Endodermal cell (in vitro differentiated cells): Measurements from ENCODE around the gene ITK. TPM values are rescaled to one million over a fixed set of nuclear protein-coding genes. Genes with fewer than 3 reads are reported as not detected.

ENCODE experiments used
- DNase-seq: peaks from one replicate; pipeline ENCODE4 v3.0.0-alpha.2; 2017
- H3K27ac ChIP-seq: 2 replicates; pipeline ENCODE4 v1.5.1; 2013; ENCODE audit warnings: mild to moderate bottlenecking, low read depth, low read length, moderate library complexity
- H3K27me3 ChIP-seq: 2 replicates; pipeline ENCODE4 v1.6.1; 2013; ENCODE audit warnings: mild to moderate bottlenecking, low read length, moderate library complexity; ENCODE audit not compliant: insufficient read depth, control insufficient read depth, poor library complexity, severe bottlenecking
- H3K36me3 ChIP-seq: 2 replicates; pipeline ENCODE4 v1.7.0; 2013; ENCODE audit warnings: mild to moderate bottlenecking, low read length, moderate library complexity; ENCODE audit not compliant: control insufficient read depth, insufficient read depth
- H3K4me1 ChIP-seq: one replicate; pipeline ENCODE4 v1.7.0; 2013; ENCODE audit warnings: low read length; ENCODE audit not compliant: control insufficient read depth, insufficient read depth
- H3K4me3 ChIP-seq: 2 replicates; pipeline ENCODE4 v1.5.1; 2013; ENCODE audit warnings: mild to moderate bottlenecking, low read length, moderate library complexity
- H3K9ac ChIP-seq: 2 replicates; pipeline ENCODE4 v1.6.1; 2013; ENCODE audit warnings: mild to moderate bottlenecking, low read length, moderate library complexity; ENCODE audit not compliant: poor library complexity, severe bottlenecking; ENCODE audit errors: extremely low read depth
- H3K9me3 ChIP-seq: 2 replicates; pipeline ENCODE4 v1.6.1; 2013; ENCODE audit warnings: mild to moderate bottlenecking, low read length, moderate library complexity; ENCODE audit not compliant: control insufficient read depth
- H3K27ac Mint-ChIP-seq: 2 replicates; pipeline ENCODE4 v1.8.0; 2020; ENCODE audit warnings: mixed read lengths
- H3K27me3 Mint-ChIP-seq: 2 replicates; pipeline ENCODE4 v1.8.0; 2021; ENCODE audit warnings: mild to moderate bottlenecking, mixed read lengths; ENCODE audit not compliant: insufficient read depth
- H3K36me3 Mint-ChIP-seq: 2 replicates; pipeline ENCODE4 v1.8.0; 2020; ENCODE audit warnings: low read depth, mixed read lengths
- H3K4me1 Mint-ChIP-seq: 2 replicates; pipeline ENCODE4 v1.8.0; 2020; ENCODE audit warnings: mixed read lengths
- H3K4me3 Mint-ChIP-seq: 2 replicates; pipeline ENCODE4 v1.8.0; 2020; ENCODE audit warnings: mild to moderate bottlenecking, moderate library complexity, mixed read lengths
- H3K9me3 Mint-ChIP-seq: 2 replicates; pipeline ENCODE4 v1.8.0; 2020; ENCODE audit warnings: mild to moderate bottlenecking, mixed read lengths
- WGBS, 2 experiments: methylation state at CpG; one replicate each; pipeline versions ENCODE4 v1.1.5 to v1.1.7; 2013; ENCODE audit warnings: missing lambda C conversion rate in 2 of 2, mixed read lengths in 1 of 2; ENCODE audit not compliant: insufficient coverage in 1 of 2, insufficient read length in 1 of 2; 5-methylcytosine and 5-hydroxymethylcytosine counted together
- total RNA-seq, 2 donors: library from RNA; stranded (reverse); fragmentation: NEBNext Ultra II Directional in 1 of 2; extraction: Animal tissue kit (Norgen Biotek cat#: 25700) in 1 of 2; gene quantifications; 2 replicates in 1 of 2; 3 replicates in 1 of 2; pipeline ENCODE4 v1.2.1, GENCODE V29; 2021
- TF ChIP-seq, protein P1 (sequence below): fragments of 200-600 bp; sonication (generic); conservative IDR thresholded peaks from 2 replicates; pipeline ENCODE4 v1.5.0; 2021; ENCODE audit warnings: antibody characterized with exemption, mild to moderate bottlenecking

The ITK gene
- total RNA-seq, 2 donors from 2014 or later: 0.31 to 0.38 TPM

DNA sequence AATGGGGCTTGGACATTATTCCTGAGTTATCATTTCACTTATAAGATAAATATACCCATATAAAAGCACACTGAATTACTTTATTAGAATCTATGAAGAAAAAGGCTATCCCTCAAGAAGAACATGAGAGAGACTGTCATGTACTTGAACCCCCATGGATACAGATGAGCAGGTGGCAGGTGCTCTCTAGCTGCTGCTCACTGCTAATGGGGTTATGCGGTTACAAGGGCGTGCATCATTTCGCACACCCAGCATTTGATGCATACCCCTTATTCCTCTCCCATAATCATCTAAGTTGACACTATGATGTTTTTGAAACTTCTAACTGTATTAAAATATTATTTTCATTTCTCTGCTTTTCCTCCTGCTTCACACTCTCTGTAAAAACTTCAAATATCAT is 16.4 kb downstream of the ITK start:
- WGBS, 2 experiments: 97 to 100% methylated on average over 1 to 3 of the region's 3 CpGs
- no peaks in the 10 kb centered on the region for H3K4me1 ChIP-seq
- DNase-seq: no peak
- no peak overlapping the region for H3K4me3 ChIP-seq
- Mint-ChIP-seq H3K36me3 (no peaks in the 10 kb centered on the region), H3K9me3 (no peaks in the 10 kb centered on the region), H3K4me3 (no peak overlapping the region), H3K4me1 (no peaks in the 10 kb centered on the region), H3K27me3 (peaks cover 2% of the 10 kb centered on the region), H3K27ac (no peak overlapping the region)
- no peaks in the 10 kb centered on the region for H3K9me3 ChIP-seq
- H3K27ac ChIP-seq: no peak overlapping the region
- no peaks in the 10 kb centered on the region for H3K36me3 ChIP-seq
- H3K27me3 ChIP-seq: no peaks in the 10 kb centered on the region
- H3K9ac ChIP-seq: no peak overlapping the region
- TF ChIP-seq, protein P1, sequence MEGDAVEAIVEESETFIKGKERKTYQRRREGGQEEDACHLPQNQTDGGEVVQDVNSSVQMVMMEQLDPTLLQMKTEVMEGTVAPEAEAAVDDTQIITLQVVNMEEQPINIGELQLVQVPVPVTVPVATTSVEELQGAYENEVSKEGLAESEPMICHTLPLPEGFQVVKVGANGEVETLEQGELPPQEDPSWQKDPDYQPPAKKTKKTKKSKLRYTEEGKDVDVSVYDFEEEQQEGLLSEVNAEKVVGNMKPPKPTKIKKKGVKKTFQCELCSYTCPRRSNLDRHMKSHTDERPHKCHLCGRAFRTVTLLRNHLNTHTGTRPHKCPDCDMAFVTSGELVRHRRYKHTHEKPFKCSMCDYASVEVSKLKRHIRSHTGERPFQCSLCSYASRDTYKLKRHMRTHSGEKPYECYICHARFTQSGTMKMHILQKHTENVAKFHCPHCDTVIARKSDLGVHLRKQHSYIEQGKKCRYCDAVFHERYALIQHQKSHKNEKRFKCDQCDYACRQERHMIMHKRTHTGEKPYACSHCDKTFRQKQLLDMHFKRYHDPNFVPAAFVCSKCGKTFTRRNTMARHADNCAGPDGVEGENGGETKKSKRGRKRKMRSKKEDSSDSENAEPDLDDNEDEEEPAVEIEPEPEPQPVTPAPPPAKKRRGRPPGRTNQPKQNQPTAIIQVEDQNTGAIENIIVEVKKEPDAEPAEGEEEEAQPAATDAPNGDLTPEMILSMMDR: no peak

DNA sequence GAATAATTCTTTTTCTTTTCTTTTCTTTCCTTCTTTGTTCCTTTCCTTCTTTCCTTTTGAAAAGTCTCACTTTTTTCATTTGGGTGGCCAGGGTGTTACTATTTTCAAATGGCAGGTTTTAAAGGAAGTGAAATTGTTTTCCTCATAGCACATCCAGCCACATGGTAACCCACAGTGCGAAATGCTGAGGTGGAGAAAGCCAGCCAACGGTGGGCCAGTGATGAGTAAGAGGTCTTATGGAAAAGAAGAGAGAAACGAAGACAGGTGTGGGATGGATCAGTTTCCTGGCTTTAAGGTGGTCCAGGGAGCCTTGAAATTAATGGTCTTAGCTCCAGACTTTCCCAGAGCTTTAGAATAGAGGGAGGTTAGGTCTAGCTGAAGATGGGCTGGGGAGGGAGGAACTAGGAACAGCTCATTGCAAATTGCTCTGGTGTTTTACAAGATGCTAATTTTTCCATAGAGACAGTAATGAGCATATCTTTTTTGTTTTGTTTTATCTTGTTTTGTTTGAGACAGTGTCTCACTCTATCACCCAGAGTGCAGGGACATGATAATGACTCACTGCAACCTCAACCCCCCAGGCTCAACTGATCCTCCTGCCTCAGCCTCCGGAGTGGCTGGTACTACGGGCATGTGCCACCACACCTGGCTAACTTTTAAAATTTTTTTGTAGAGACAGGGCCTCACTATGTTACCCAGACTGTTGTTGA is 17.8 kb downstream of the ITK start:
- no peak overlapping the region for H3K9ac ChIP-seq
- no peaks in the 10 kb centered on the region for H3K27me3 ChIP-seq
- TF ChIP-seq, protein P1: no peak
- Mint-ChIP-seq H3K27ac (no peak overlapping the region), H3K36me3 (no peaks in the 10 kb centered on the region), H3K4me3 (no peak overlapping the region), H3K27me3 (peaks cover 2% of the 10 kb centered on the region), H3K4me1 (peaks cover 1% of the 10 kb centered on the region), H3K9me3 (no peaks in the 10 kb centered on the region)
- no peak overlapping the region for H3K4me3 ChIP-seq
- no peak overlapping the region for H3K27ac ChIP-seq
- DNase-seq: no peak
- WGBS, 2 experiments: 65 to 81% methylated on average over 4 to 5 of the region's 5 CpGs
- H3K9me3 ChIP-seq: no peaks in the 10 kb centered on the region
- no peaks in the 10 kb centered on the region for H3K36me3 ChIP-seq
- no peaks in the 10 kb centered on the region for H3K4me1 ChIP-seq

DNA sequence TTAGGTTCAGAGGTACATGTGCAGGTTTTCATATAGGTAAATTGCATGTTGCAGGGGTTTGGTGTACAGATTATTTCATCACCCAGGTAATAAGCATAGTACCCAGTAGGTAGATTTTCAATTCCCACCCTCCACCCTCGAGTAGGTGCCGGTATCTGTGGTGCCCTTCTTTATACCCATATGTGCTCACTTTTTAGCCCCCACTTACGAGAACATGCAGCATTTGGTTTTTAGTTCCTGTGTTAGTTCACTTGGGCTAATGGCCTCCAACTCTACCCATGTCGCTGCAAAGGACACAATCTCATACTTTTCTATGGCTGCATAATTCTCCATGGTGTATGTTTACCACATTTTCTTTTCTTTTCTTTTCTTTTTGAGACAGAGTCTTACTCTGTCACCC is 21.2 kb downstream of the ITK start:
- H3K9me3 Mint-ChIP-seq: no peaks in the 10 kb centered on the region
- Histone ChIP-seq H3K36me3 (no peaks in the 10 kb centered on the region), H3K9ac (no peak overlapping the region), H3K4me3 (no peak overlapping the region), H3K27me3 (no peaks in the 10 kb centered on the region), H3K27ac (no peak overlapping the region), H3K4me1 (no peaks in the 10 kb centered on the region), H3K9me3 (peaks cover 18% of the 10 kb centered on the region)
- H3K27ac Mint-ChIP-seq: no peak overlapping the region
- no peaks in the 10 kb centered on the region for H3K36me3 Mint-ChIP-seq
- DNase-seq: no peak
- no peak overlapping the region for H3K4me3 Mint-ChIP-seq
- no peaks in the 10 kb centered on the region for H3K27me3 Mint-ChIP-seq
- 93% methylated on average over 4 of the region's 4 CpGs for WGBS, 2 experiments
- TF ChIP-seq, protein P1: no peak
- peaks cover 3% of the 10 kb centered on the region for H3K4me1 Mint-ChIP-seq
